ENCODE measurements around the gene GABRR3.

DNA sequence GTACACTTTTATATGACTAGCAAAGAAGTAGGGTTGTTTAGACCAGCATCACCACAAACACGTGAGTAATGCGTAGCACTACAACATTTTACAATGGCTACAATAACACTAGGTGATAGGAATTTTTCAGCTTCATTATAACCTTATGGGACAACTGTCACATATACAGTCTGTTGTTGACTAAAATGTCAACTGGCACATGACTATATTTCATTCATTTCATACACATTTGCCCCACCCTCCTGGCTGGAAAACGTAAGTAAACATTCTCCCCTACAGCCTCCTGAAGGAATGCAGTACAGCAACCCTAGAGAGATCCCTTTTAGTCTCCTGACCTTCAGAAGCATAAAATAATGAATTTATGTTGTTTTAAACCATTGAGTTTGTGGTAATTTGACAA, 79.1 kb downstream of the GABRR3 start:
- TF ChIP-seq, protein P1, sequence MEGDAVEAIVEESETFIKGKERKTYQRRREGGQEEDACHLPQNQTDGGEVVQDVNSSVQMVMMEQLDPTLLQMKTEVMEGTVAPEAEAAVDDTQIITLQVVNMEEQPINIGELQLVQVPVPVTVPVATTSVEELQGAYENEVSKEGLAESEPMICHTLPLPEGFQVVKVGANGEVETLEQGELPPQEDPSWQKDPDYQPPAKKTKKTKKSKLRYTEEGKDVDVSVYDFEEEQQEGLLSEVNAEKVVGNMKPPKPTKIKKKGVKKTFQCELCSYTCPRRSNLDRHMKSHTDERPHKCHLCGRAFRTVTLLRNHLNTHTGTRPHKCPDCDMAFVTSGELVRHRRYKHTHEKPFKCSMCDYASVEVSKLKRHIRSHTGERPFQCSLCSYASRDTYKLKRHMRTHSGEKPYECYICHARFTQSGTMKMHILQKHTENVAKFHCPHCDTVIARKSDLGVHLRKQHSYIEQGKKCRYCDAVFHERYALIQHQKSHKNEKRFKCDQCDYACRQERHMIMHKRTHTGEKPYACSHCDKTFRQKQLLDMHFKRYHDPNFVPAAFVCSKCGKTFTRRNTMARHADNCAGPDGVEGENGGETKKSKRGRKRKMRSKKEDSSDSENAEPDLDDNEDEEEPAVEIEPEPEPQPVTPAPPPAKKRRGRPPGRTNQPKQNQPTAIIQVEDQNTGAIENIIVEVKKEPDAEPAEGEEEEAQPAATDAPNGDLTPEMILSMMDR (conservative IDR thresholded peaks at IDR 0.05; ENCODE audit: low read depth, low read length): no peak
- no peak for TF ChIP-seq EZH2 (IDR thresholded peaks at IDR 0.05; ENCODE audit: low read length, unreplicated experiment)

All from PC-3 (cell line).